CD4-positive, alpha-beta T cell (primary cell): ENCODE data around the gene ZNF500. TPM values are rescaled to one million over a fixed set of nuclear protein-coding genes. Genes with fewer than 3 reads are reported as not detected.

Experiments
- ATAC-seq: fragments of 200-7000 bp; cut with Tn5 transposase; one replicate; pipeline ENCODE4 v1.10.0; 2022; ENCODE audit warnings: mild to moderate bottlenecking; ENCODE audit not compliant: poor library complexity
- CTCF ChIA-PET: fragments of 350-600 bp; sonication (Branson Sonifier 250); formaldehyde crosslinking; loops from one replicate; lab custom pipeline; 2021; ENCODE audit warnings: antibody characterized with exemption, inconsistent platforms; lab: Charles Lee
- POLR2A ChIA-PET: fragments of 350-600 bp; sonication (Branson Sonifier 250); formaldehyde crosslinking; loops from one replicate; lab custom pipeline; 2021; ENCODE audit warnings: antibody characterized with exemption, inconsistent platforms; lab: Charles Lee
- DNase-seq, 14 experiments: peaks; one replicate each; pipeline ENCODE4 v3.0.0-alpha.2; 2013 to 2020; ENCODE audit warnings: mixed read lengths in 2 of 14
- H3K27ac ChIP-seq, 2 donors: one replicate each; pipeline versions ENCODE4 v1.5.1 to v1.7.0; 2013; ENCODE audit warnings: low read length in 2 of 2, low read depth in 1 of 2, mild to moderate bottlenecking in 1 of 2
- H3K27me3 ChIP-seq, 2 experiments: 1 replicate in 1 of 2; 2 replicates in 1 of 2; pipeline versions ENCODE4 v1.6.1 to v1.7.0; 2013; ENCODE audit warnings: low read length in 2 of 2, control low read depth in 1 of 2, mild to moderate bottlenecking in 1 of 2, moderate library complexity in 1 of 2; ENCODE audit not compliant: insufficient read depth in 2 of 2, control insufficient read depth in 1 of 2
- H3K36me3 ChIP-seq: one replicate; pipeline ENCODE4 v1.6.1; 2013; ENCODE audit warnings: low read length, control low read depth; ENCODE audit not compliant: insufficient read depth
- H3K4me1 ChIP-seq: one replicate; pipeline ENCODE4 v1.6.1; 2013; ENCODE audit warnings: low read length, control low read depth; ENCODE audit not compliant: insufficient read depth
- H3K4me3 ChIP-seq: one replicate; pipeline ENCODE4 v1.5.1; 2013; ENCODE audit warnings: mild to moderate bottlenecking, low read length, moderate library complexity
- H3K9me3 ChIP-seq, 2 experiments: 1 replicate in 1 of 2; 2 replicates in 1 of 2; pipeline versions ENCODE4 v1.6.1 to v1.7.0; 2013; ENCODE audit warnings: low read length in 2 of 2, mild to moderate bottlenecking in 2 of 2, control low read depth in 1 of 2, moderate library complexity in 1 of 2; ENCODE audit not compliant: control insufficient read depth in 1 of 2, insufficient read depth in 1 of 2
- H3K27ac Mint-ChIP-seq: one replicate; pipeline ENCODE4 v1.8.0; 2020; ENCODE audit warnings: mixed read lengths
- H3K27me3 Mint-ChIP-seq: one replicate; pipeline ENCODE4 v1.8.0; 2021; ENCODE audit warnings: mixed read lengths
- H3K36me3 Mint-ChIP-seq: one replicate; pipeline ENCODE4 v1.8.0; 2021; ENCODE audit warnings: low read depth, mixed read lengths
- H3K4me1 Mint-ChIP-seq: one replicate; pipeline ENCODE4 v1.8.0; 2021; ENCODE audit warnings: low read depth, mixed read lengths
- H3K4me3 Mint-ChIP-seq: one replicate; pipeline ENCODE4 v1.8.0; 2020; ENCODE audit warnings: mild to moderate bottlenecking, mixed read lengths
- H3K9me3 Mint-ChIP-seq: one replicate; pipeline ENCODE4 v1.8.0; 2020; ENCODE audit warnings: mixed read lengths
- CTCF ChIP-seq: fragments of 200-600 bp; IDR thresholded peaks from one replicate; pipeline ENCODE4 v1.8.0; 2022; ENCODE audit warnings: antibody characterized with exemption, mild to moderate bottlenecking
- intact Hi-C, 2 experiments: fragments of 100-400 bp; cut with DNase I in 1 of 2; cut with micrococcal nuclease in 1 of 2; formaldehyde crosslinking; loops; one replicate each; pipeline versions ENCODE4 v1.15.1 to v1.9.0; 2023 to 2025; cut with DNase I, micrococcal nuclease
- total RNA-seq, 174 experiments: library from RNA in 2 of 174; stranded (reverse) in 2 of 174; gene quantifications; one replicate each; pipeline ENCODE4 v1.2.3 and lab custom pipeline; 2021 to 2026

ZNF500 gene
- total RNA-seq, 2 experiments from 2014 or later: 11.8 to 12.4 TPM

- no peak for TF ChIP-seq CTCF
- ChIA-PET POLR2A (no interaction called here), CTCF (no interaction called here)
- Mint-ChIP-seq H3K27ac (no peak overlapping the region), H3K4me1 (peaks cover 6% of the 10 kb centered on the region), H3K36me3 (no peaks in the 10 kb centered on the region), H3K4me3 (no peak overlapping the region), H3K9me3 (no peaks in the 10 kb centered on the region), H3K27me3 (no peaks in the 10 kb centered on the region)
- no peak for ATAC-seq
- Histone ChIP-seq H3K36me3 (peaks cover 14% of the 10 kb centered on the region), H3K9me3 (no peaks in the 10 kb centered on the region), H3K27ac (no peak overlapping the region), H3K27me3 (no peaks in the 10 kb centered on the region), H3K4me1 (peaks cover 10% of the 10 kb centered on the region), H3K4me3 (no peak overlapping the region)
- intact Hi-C loops: no loop called here
- no peak for DNase-seq
Observed at GRCh38 chr16:4795828-4796572, 29.0 kb upstream of the ZNF500 start.

- POLR2A ChIA-PET: no interaction called here
- H3K27ac ChIP-seq: no peak within 1 kb of the TSS
- Mint-ChIP-seq H3K27me3 (no peaks in the 10 kb centered on the region), H3K4me3 (no peak within 1 kb of the TSS), H3K36me3 (no peaks in the 10 kb centered on the region), H3K27ac (no peak within 1 kb of the TSS), H3K4me1 (no peaks in the 10 kb centered on the region), H3K9me3 (no peaks in the 10 kb centered on the region)
- CTCF ChIA-PET: no interaction called here
- intact Hi-C loops: no loop called here
- H3K36me3 ChIP-seq: peaks cover 9% of the 10 kb centered on the region
- no peak for ATAC-seq
- H3K4me1 ChIP-seq: peaks cover 3% of the 10 kb centered on the region
- no peak within 1 kb of the TSS for H3K4me3 ChIP-seq
- no peaks in the 10 kb centered on the region for H3K9me3 ChIP-seq
- no peaks in the 10 kb centered on the region for H3K27me3 ChIP-seq
- no peak for TF ChIP-seq CTCF
- no peak for DNase-seq
Observed at GRCh38 chr16:4795181-4795827, 28.3 kb upstream of the ZNF500 start, which contains the start of gene SMIM22. Gene SMIM22, plus strand, starts transcription at chr16:4795369. Its CDS starts 366 bp downstream, at chr16:4795735.

- H3K27ac ChIP-seq: no peak overlapping the region
- no peak overlapping the region for H3K4me3 ChIP-seq
- TF ChIP-seq CTCF: no peak
- no peak overlapping the region for H3K4me3 Mint-ChIP-seq
- no peaks in the 10 kb centered on the region for H3K9me3 ChIP-seq
- H3K27me3 ChIP-seq: no peaks in the 10 kb centered on the region
- peaks cover 3% of the 10 kb centered on the region for H3K36me3 ChIP-seq
- no peaks in the 10 kb centered on the region for H3K27me3 Mint-ChIP-seq
- H3K27ac Mint-ChIP-seq: no peak overlapping the region
- ATAC-seq: no peak
- H3K4me1 ChIP-seq: no peaks in the 10 kb centered on the region
- CTCF ChIA-PET: no interaction called here
- intact Hi-C loops: no loop called here
- H3K9me3 Mint-ChIP-seq: no peaks in the 10 kb centered on the region
- H3K4me1 Mint-ChIP-seq: no peaks in the 10 kb centered on the region
- POLR2A ChIA-PET: no interaction called here
- no peaks in the 10 kb centered on the region for H3K36me3 Mint-ChIP-seq
- DNase-seq: no peak
Observed at GRCh38 chr16:4792951-4793513, 26.1 kb upstream of the ZNF500 start.
